Ishikawa (cell line): Measurements from ENCODE around the gene SLC7A4.

ENCODE experiments used
- CEBPB ChIP-seq: IDR thresholded peaks from 2 replicates; pipeline ENCODE4 v1.6.1; 2012
- CREB1 ChIP-seq: IDR thresholded peaks from 2 replicates; pipeline ENCODE4 v1.6.1; 2012; ENCODE audit warnings: low read depth
- EGR1 ChIP-seq: IDR thresholded peaks from 2 replicates; pipeline ENCODE4 v1.6.1; 2012
- EP300 ChIP-seq: IDR thresholded peaks from 2 replicates; pipeline ENCODE4 v1.6.1; 2012; ENCODE audit warnings: borderline replicate concordance
- FOXM1 ChIP-seq: IDR thresholded peaks from 2 replicates; pipeline ENCODE4 v1.6.1; 2012; ENCODE audit warnings: low read depth, borderline replicate concordance
- NFIC ChIP-seq: IDR thresholded peaks from 2 replicates; pipeline ENCODE4 v1.6.1; 2012
- RAD21 ChIP-seq: IDR thresholded peaks from 2 replicates; pipeline ENCODE4 v1.6.1; 2012; ENCODE audit warnings: low read depth
- TAF1 ChIP-seq: IDR thresholded peaks from 2 replicates; pipeline ENCODE4 v1.6.1; 2012; ENCODE audit warnings: low read depth, mild to moderate bottlenecking
- TCF12 ChIP-seq: IDR thresholded peaks from 2 replicates; pipeline ENCODE4 v1.6.1; 2012; ENCODE audit warnings: low read depth
- TEAD4 ChIP-seq: IDR thresholded peaks from 2 replicates; pipeline ENCODE4 v1.6.1; 2012
- YY1 ChIP-seq: IDR thresholded peaks from 2 replicates; pipeline ENCODE4 v1.6.1; 2012; ENCODE audit warnings: low read depth
- ZBTB7A ChIP-seq: IDR thresholded peaks from 2 replicates; pipeline ENCODE4 v1.6.1; 2012; ENCODE audit warnings: low read depth
- TF ChIP-seq, protein P1 (sequence below): IDR thresholded peaks from 2 replicates; pipeline ENCODE4 v1.6.1; 2012; ENCODE audit warnings: low read depth, mild to moderate bottlenecking
- TF ChIP-seq, protein P2 (sequence below): IDR thresholded peaks from 2 replicates; pipeline ENCODE4 v1.6.1; 2012
- TF ChIP-seq, protein P3 (sequence below): IDR thresholded peaks from 2 replicates; pipeline ENCODE4 v1.6.1; 2012

The SLC7A4 gene

DNA sequence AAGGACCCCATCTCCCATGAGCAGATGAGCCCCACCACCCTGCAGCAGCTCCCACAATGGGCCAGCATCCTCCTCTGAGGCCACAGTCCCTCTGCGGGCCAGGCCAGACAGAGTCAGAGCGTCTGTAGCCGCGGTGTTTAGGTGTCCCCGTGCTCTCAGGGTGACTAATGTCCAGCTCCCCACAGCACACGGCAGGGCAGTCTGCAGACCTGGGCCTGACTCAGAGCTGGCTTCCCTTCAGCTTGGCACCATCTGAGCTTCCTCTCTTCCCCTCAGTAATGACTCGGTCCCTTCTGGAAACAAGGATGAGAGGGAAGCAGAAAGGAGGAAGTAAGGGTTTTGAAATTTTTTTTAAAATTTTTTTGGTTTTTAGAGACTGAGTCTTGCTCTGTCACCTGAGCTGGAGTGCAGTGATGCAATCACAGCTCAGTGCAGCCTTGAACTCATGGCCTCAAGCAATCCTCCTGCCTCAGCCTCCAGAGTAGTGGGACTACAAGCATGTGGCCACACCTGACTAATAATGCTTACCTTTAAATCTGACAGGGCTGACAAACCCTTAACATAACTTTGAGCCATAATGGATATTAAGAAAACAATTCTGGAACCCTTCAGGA is 41.8 kb upstream of the SLC7A4 start:
- TF ChIP-seq RAD21 = no peak
- TF ChIP-seq ZBTB7A = no peak
- no peak for TF ChIP-seq NFIC
- TF ChIP-seq, protein P1, sequence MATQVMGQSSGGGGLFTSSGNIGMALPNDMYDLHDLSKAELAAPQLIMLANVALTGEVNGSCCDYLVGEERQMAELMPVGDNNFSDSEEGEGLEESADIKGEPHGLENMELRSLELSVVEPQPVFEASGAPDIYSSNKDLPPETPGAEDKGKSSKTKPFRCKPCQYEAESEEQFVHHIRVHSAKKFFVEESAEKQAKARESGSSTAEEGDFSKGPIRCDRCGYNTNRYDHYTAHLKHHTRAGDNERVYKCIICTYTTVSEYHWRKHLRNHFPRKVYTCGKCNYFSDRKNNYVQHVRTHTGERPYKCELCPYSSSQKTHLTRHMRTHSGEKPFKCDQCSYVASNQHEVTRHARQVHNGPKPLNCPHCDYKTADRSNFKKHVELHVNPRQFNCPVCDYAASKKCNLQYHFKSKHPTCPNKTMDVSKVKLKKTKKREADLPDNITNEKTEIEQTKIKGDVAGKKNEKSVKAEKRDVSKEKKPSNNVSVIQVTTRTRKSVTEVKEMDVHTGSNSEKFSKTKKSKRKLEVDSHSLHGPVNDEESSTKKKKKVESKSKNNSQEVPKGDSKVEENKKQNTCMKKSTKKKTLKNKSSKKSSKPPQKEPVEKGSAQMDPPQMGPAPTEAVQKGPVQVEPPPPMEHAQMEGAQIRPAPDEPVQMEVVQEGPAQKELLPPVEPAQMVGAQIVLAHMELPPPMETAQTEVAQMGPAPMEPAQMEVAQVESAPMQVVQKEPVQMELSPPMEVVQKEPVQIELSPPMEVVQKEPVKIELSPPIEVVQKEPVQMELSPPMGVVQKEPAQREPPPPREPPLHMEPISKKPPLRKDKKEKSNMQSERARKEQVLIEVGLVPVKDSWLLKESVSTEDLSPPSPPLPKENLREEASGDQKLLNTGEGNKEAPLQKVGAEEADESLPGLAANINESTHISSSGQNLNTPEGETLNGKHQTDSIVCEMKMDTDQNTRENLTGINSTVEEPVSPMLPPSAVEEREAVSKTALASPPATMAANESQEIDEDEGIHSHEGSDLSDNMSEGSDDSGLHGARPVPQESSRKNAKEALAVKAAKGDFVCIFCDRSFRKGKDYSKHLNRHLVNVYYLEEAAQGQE = no peak
- no peak for TF ChIP-seq TAF1
- no peak for TF ChIP-seq YY1
- TF ChIP-seq, protein P2, sequence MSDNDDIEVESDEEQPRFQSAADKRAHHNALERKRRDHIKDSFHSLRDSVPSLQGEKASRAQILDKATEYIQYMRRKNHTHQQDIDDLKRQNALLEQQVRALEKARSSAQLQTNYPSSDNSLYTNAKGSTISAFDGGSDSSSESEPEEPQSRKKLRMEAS = no peak
- TF ChIP-seq CEBPB = no peak
- no peak for TF ChIP-seq FOXM1
- TF ChIP-seq TCF12 = no peak
- TF ChIP-seq, protein P3, sequence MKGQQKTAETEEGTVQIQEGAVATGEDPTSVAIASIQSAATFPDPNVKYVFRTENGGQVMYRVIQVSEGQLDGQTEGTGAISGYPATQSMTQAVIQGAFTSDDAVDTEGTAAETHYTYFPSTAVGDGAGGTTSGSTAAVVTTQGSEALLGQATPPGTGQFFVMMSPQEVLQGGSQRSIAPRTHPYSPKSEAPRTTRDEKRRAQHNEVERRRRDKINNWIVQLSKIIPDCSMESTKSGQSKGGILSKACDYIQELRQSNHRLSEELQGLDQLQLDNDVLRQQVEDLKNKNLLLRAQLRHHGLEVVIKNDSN = no peak
- TF ChIP-seq EP300 = no peak
- no peak for TF ChIP-seq CREB1
- TF ChIP-seq EGR1 = no peak
- TF ChIP-seq TEAD4 = no peak

DNA sequence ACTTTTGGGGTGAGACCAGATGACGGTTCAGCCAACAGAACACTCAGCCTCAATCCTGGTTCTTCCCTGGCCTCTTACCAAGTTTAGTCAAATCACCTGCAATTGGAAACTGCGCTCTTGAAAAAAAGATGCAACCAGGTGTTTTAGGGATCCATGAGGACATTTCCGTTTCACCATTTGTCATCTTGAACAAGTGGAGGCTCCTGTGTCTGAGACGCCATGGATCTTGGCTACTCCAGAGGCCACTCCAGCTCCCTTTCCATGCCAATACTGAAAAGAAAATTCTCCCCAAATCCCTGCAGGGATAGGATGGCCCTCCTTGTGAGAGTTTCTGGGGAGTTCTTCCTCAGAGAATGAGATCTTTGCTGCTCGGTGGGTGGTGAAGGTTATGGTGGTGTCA is 41.1 kb upstream of the SLC7A4 start:
- no peak for TF ChIP-seq TEAD4
- TF ChIP-seq EP300 = no peak
- TF ChIP-seq, protein P3 = no peak
- TF ChIP-seq, protein P2 = no peak
- no peak for TF ChIP-seq NFIC
- no peak for TF ChIP-seq ZBTB7A
- no peak for TF ChIP-seq TAF1
- no peak for TF ChIP-seq TCF12
- TF ChIP-seq CREB1 = no peak
- no peak for TF ChIP-seq RAD21
- no peak for TF ChIP-seq CEBPB
- TF ChIP-seq YY1 = no peak

DNA sequence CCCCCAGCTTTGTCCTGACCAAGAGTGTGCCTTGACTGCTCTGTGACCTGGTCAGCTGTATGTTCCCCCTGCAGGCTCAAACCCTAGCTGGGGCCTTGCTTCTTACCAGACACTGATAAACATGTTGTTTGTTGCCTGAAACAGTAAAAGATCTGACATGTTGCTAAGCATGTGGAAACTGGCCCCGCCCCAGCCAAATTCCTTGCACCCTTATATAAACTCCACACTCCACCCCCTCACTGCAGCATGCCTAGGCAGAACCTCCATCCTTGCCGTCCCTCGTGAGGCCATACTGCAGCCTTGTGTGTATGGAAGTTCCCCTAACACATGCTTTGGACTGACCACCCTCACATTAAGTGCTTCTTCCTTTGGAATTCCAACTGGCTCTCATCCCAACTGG is 40.7 kb upstream of the SLC7A4 start:
- no peak for TF ChIP-seq EGR1
- no peak for TF ChIP-seq TEAD4
- TF ChIP-seq, protein P2 = no peak
- TF ChIP-seq, protein P1 = no peak
- no peak for TF ChIP-seq YY1
- TF ChIP-seq EP300 = no peak
- TF ChIP-seq RAD21 = no peak
- no peak for TF ChIP-seq ZBTB7A
- TF ChIP-seq CREB1 = no peak
- TF ChIP-seq, protein P3 = no peak
- no peak for TF ChIP-seq CEBPB
- no peak for TF ChIP-seq NFIC
- no peak for TF ChIP-seq FOXM1
- no peak for TF ChIP-seq TAF1
- no peak for TF ChIP-seq TCF12

DNA sequence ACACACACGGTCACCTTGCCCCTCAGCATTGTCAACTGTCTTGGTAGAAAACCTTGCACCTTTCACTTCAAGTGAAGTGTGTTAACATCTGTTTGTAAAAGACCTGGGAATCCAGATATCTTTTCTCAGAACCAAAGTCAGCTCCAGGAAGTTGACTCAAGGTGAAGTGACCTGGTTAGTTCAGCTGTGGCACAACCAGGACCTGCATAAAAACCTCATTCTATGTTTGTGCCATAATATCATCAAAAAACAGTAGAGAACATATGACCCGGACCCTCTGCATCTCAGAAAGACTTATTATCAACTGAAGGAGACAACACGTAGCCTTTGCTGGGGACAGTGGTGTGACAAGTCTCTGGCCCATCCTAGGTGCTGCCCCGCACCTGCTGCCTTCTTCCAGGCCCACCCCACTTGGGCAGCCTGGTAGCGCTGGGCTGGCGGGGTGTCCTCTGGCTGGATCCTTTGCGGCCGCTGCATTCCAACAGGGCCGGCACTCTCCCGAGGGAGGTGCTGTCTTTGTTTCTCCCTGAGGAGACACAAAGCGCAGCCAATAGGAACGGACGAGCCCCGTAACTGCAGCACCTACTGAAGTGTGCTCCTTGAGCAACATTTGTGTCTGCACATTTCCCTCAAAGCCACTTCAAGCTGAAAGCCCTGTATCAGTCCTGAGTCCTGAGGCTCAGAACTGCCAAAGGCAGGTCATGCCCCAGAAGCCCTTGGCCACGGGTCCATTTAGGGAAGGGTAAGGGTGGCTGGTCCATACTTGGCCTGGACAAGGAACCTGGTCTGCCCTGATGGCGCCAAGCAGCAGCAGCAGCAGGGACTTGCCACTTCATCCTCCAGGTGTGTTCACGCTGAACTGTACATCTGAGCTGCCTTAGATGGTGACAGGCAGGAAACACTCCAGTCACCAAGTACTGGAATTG is 38.6 kb upstream of the SLC7A4 start:
- TF ChIP-seq ZBTB7A (no peak), EP300 (no peak), TAF1 (no peak), YY1 (no peak), CEBPB (no peak), RAD21 (no peak), TCF12 (no peak), CREB1 (no peak), FOXM1 (no peak), NFIC (no peak), TEAD4 (no peak)
- TF ChIP-seq, protein P2 = no peak
- TF ChIP-seq, protein P3 = no peak
- TF ChIP-seq, protein P1 = no peak
